SK-MEL-5 (cell line): ENCODE measurements around the gene TAF1B. TPM values are rescaled to one million over a fixed set of nuclear protein-coding genes. Genes with fewer than 3 reads are reported as not detected.
"Not testable (repeated sequence)": the region's sequence is repeated elsewhere in the genome, so short reads cannot be mapped to it uniquely, and the experiment has no call there.

Experiments
- DNase-seq: peaks from one replicate; pipeline ENCODE4 v3.0.0-alpha.2; 2016; ENCODE audit warnings: low read depth, low spot score
- in situ Hi-C: cut with HindIII; loops from 2 replicates; pipeline ENCODE4 v1.10.0; 2016; ENCODE audit warnings: low sequenced_read_pairs, high pct_unique_total_duplicates, low pct_unique_long_range_greater_than_20kb
- total RNA-seq: library from RNA; depleted of rRNA; stranded (reverse); fragments of >200 nt; shearing (Covaris generic); gene quantifications from 2 replicates; pipeline ENCODE4 v1.2.3, GENCODE V29; 2014

TAF1B gene
- total RNA-seq, 1 experiment from 2014 or later: 26.7 TPM

- in situ Hi-C loops: loop anchor here (25.0 kb wide), 1 partner anchor 118 kb away; the partner anchor contains the start of gene GRHL1
- DNase-seq: no peak
These were observed 1.3 kb downstream of the TAF1B start for GRCh38 chr2:9844576-9844975.

DNA sequence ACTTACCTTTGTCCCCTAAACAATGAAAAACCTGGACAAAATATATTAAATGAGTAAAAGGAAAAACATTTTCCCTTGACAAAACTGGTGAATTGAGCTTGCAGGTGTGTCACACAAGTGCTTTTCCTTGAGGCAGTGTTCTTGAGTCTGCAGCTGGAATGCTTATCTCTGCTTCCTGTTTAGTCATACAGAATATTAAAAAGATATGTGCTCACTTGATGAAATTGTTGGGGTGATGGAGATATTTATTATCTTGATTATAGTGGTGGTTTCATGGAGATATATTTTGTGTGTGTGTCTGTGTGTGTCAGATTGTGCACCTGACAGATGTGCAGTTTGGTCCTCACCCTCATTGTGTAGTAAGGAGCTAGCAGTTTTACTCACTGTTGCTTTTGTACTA is 3.3 kb downstream of the TAF1B start:
- in situ Hi-C loops: loop anchor here (25.0 kb wide), 1 partner anchor 116 kb away; the partner anchor contains the start of gene GRHL1
- DNase-seq: no peak

- DNase-seq: no peak
- in situ Hi-C loops: loop anchor here (25.0 kb wide), 1 partner anchor 115 kb away; the partner anchor contains the start of gene GRHL1
These were observed 3.9 kb downstream of the TAF1B start for GRCh38 chr2:9847140-9847539.

DNA sequence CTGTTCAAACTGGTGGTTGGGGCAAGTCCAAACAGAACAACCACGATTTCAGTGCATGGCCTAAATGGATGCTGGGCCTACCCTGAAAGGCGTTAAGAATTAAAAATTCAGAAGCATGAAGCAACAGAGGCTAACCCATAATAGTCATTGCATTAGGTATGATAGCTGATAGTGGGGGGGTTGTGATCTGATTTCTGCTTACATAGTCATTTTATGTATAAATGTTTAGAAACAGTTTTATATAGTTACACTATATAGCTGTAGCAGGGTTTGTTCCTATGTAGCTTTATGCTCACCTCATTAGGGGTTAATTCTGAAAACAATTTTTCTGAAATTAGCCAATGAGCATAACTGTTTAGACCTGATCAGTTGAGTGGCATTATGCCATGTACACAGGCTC is 9.6 kb downstream of the TAF1B start:
- in situ Hi-C loops: no loop called here
- no peak for DNase-seq

- no peak for DNase-seq
- in situ Hi-C loops: no loop called here
These were observed 14.8 kb downstream of the TAF1B start for GRCh38 chr2:9857814-9858729.

- DNase-seq: no peak
- in situ Hi-C loops: no loop called here
These were observed 15.4 kb downstream of the TAF1B start for GRCh38 chr2:9858730-9859068.

DNA sequence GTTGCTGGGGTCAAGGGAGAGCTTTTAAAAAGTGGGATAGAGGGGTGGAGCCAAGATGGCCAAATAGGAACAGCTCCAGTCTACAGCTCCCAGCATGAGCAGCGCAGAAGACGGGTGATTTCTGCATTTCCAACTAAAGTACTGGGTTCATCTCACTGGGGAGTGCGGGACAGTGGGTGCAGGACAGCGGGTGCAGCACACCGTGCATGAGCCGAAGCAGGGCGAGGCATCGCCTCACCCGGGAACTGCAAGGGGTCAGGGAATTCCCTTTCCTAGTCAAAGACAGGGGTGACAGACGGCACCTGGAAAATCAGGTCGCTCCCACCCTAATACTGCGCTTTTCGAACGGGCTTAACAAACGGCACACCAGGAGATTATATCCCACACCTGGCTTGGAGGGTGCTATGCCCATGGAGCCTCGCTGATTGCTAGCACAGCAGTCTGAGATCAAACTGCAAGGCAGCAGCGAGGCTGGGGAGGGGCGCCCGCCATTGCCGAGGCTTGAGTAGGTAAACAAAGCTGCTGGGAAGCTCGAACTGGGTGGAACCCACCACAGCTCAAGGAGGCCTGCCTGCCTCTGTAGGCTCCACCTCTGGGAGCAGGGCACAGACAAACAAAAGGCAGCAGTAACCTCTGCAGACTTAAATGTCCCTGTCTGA is 17.8 kb downstream of the TAF1B start:
- in situ Hi-C loops, DNase-seq: not testable (repeated sequence)

DNA sequence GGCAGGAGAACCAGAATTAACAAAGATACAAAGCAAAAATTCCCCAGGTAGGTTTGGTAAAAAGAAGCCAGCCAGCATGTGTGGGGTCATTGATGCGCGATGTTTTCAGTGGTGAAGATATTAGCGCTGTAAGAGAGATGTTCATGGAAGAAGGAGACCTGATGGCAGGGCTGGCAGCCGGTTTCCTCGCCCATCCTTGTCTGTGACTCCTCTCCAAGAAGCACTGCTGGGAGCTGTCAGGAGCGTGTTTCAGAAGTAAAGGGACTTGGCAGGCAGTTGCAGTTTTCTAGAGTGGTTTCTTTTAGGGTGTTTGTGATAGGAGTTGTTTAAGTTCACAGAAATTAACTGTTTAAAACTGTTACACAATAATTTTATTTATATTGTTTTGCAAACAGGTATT is 24.6 kb downstream of the TAF1B start:
- in situ Hi-C loops: no loop called here
- no peak for DNase-seq

DNA sequence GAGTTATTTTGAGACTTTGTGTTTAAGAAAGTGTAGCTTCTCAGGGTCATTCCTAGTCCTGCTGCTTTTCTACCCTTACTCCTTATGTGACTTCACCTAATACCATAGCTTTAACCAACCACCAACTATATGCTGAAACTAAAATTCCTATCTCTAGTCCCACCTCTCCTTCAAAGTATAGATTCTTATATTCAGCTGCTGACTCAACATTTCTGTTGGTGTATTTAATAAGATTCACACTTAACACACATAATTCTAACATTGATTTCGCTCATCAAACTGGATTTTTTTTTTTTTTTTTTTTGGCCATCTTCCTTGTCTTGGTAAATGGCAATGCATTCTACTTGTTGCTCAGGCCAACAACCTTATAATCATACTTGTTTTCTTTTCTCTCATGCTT is 30.1 kb downstream of the TAF1B start:
- no peak for DNase-seq
- in situ Hi-C loops: no loop called here

DNA sequence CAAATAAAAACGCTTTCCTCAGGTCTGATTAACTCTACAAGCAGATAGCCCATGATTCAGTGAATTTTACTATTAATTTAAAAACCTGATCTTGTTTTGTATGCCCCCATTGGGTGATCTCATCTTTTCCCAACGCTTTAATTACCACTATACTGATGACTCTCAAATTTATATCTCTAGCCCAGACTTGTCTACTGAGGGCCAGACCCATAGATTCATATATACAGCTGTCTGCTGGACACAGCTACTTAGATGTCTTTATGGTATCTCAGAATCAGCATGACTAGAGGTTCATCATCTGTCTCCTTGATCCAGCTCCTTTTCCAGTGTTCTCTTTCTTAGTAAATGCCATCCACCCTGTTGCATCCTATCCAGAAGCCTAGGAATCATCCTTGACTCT is 33.8 kb downstream of the TAF1B start:
- in situ Hi-C loops: no loop called here
- no peak for DNase-seq

DNA sequence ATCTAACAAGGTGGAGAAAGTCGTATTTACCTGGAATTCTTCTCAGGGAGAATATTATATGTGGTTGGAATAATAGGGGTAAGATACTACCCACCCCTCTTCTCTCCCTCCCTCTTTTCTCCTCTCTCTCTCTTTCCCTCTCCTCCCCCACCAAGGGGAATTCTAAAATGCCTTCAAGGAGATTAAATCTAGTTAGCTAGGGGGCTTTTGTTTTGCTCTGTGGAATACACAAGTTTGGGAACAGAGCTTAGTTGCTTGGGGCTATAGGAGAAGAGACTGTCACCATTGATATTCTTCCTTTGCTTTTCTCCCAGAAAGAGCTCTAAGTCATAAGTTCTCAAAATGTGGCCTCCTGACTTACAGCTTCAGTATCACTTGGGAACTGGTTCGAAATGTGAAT is 34.5 kb downstream of the TAF1B start:
- no peak for DNase-seq
- in situ Hi-C loops: no loop called here

DNA sequence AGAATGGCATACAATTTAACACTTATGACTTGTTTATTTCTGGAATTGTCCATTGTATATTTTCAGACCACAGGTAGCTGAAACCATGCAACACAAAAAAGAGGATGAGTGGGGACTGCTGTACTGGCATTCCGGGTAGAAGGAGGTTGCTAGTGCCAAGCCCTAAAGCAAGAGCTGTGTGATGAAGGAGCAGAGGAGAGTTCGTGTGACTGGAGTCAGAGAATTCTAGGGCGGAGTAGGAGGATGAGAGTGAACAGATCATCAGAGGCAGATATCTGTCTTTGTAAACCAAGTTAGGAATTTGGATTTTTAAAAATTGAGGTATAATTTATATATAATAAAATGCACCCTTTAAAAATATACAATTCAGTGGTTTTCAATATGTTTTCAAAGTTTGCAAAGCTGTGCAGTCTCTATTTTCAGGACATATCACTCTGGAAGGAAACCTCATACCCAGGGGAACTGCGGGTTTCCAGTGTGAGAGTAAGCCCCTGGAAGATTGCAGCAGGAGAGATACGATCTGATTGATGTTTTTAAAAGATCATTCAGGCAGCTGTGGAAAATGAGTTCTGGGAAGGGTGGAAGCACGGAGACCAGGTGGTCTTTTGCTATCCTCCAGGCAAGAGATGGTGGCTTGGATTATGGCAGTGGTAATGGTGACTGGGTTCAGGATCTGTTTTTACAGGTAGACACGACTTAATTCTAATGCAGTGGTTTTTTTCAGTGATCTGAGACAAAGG is 36.4 kb downstream of the TAF1B start:
- in situ Hi-C loops: no loop called here

GRCh38 chr2:9883897-9884296 is 40.6 kb downstream of the TAF1B start:
- no peak for DNase-seq
- in situ Hi-C loops: no loop called here

More for the DNA sequence above, 36.4 kb downstream of the TAF1B start:
- no peak for DNase-seq

GRCh38 chr2:9884436-9884835 is 41.2 kb downstream of the TAF1B start:
- DNase-seq: no peak
- in situ Hi-C loops: no loop called here

GRCh38 chr2:9885036-9885684 is 41.9 kb downstream of the TAF1B start:
- no peak for DNase-seq
- in situ Hi-C loops: no loop called here

DNA sequence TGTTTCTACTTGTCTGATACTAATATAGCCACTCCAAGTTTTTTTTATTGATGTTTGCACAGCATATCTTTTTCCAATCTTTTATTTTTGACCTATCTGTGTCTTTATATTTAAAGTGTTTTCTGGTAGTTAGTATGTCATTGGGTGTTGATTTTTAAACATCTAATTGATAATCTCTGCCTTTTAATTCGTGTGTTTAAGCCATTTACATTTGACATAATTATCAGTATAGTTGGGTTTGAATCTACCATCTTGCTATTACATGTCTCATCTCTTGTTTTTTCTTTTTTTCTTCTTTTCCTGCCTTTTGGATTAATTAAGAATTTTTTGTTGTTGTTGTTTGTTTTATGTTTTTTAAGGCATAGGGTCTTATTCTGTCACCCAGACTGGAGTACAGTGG is 44.2 kb downstream of the TAF1B start:
- DNase-seq: no peak
- in situ Hi-C loops: no loop called here

DNA sequence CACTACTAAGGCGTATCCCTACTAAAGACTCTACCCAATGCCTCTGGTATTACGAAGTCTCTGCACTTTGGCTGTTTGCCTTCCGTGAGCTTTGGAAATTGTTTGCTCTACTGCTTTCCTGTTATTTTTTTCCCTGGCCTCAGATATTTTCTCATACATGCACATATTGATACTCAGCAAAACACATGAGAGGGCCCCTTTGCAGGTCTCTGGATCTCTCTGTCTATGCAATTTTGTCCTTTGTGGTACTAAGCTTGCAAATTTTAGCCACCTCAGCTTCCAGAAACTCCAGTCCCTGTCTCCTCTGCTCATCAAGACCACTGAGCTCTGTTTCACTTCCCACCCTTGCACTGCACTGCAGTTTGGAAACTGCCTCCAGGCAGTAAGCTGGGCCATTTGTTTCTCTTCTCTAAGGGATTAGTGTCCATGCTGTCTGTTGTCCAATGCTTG is 46.6 kb downstream of the TAF1B start:
- in situ Hi-C loops: no loop called here
- no peak for DNase-seq

- in situ Hi-C loops: no loop called here
- DNase-seq: no peak
These were observed 49.0 kb downstream of the TAF1B start for GRCh38 chr2:9892236-9892635.
